ENCODE results near the gene VPS37C. TPM values are rescaled to one million over a fixed set of nuclear protein-coding genes. Genes with fewer than 3 reads are reported as not detected.

VPS37C gene
- total and polyA plus RNA-seq, 9 of the 15 experiments (the other 6 are each of a cell fraction or from before 2014, with no cell fraction given), result 0.62 to 29.8 (median 11.5) TPM

DNA sequence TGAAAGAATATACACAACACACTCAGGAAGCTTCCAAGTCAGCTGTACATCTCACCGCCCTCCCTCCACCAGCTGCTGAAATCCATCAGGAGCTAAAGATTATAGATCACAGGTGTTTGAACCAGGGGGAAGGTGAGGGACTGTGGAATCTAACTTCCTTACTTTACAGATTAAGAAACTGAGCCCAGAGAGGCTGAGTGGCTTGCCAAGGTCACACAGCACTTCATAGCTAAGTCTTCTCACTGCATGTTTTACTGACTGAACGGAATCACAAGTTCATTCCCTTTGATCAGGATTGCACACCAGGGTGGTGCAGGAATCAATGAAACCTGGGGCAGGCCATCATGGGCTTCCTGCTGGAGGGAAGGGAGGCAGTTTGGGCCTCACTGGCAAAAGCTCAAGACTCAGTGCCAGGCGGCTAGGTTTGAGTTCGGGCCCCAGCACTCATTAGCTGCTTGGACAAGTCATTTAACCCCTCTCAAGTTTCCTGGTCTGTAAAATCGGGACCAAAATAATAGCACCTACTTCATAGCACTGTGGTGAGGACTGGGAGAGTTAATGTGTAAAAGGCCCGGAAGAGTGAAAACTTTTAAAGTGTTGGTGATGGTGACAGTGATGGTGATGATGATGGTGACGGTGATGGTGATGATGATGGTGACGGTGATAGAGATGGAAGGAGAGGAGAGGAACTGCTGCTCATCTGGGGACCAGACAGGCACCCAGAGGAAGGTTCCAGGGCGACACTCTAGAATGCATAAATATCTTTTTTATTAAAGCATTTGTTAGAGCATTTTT is 50.8 kb downstream of the VPS37C start:
- ATAC-seq, result no peak
- Histone ChIP-seq H3K4me3 (no peak overlapping the region), H4K20me1 (replicated peaks; ENCODE audit: control insufficient read depth, insufficient read depth, low read length) (peaks cover 11% of the 10 kb centered on the region), H3K27me3 (ENCODE audit: control insufficient read depth in 2 of 2, insufficient read depth in 2 of 2, low read length in 2 of 2) (peaks cover 55 to 92% of the 10 kb centered on the region in 2 experiments), H2AFZ (ENCODE audit: low read depth, low read length) (no peak overlapping the region), H3K79me2 (ENCODE audit: control insufficient read depth, insufficient read depth, low read length) (no peaks in the 10 kb centered on the region), H3K4me1 (replicated peaks in 1 of 2; ENCODE audit: control insufficient read depth in 2 of 2, insufficient read depth in 2 of 2, low read length in 2 of 2) (no peaks in the 10 kb centered on the region), H3K4me2 (ENCODE audit: insufficient read depth, low read length) (no peak overlapping the region), H3K9me3 (replicated peaks; ENCODE audit: control insufficient read depth, insufficient read depth, low read depth, low read length) (no peaks in the 10 kb centered on the region), H3K27ac (ENCODE audit: extremely low read depth, low read depth, low read length) (no peak overlapping the region), H3K9ac (ENCODE audit: insufficient read depth in 1 of 2, low read depth in 2 of 2, low read length in 2 of 2) (no peak overlapping the region), H3K9me1 (ENCODE audit: control insufficient read depth, insufficient read depth, low read length) (no peaks in the 10 kb centered on the region), H3K36me3 (ENCODE audit: control insufficient read depth, insufficient read depth, low read length) (no peaks in the 10 kb centered on the region)
- CTCF ChIA-PET (ENCODE audit: low intra/inter-chr PET ratio), result no interaction called here
- intact Hi-C loops (cut with micrococcal nuclease) (no loop called here), in situ Hi-C loops (cut with MboI) (no loop called here)
- WGBS (ENCODE audit: insufficient coverage, low coverage, missing lambda C conversion rate), result 4% methylated on average over 9 of the region's 9 CpGs
- POLR2A ChIA-PET, result interaction anchor here (0.6 to 1.6 kb wide), 2 partner anchors 10 to 85 kb away, joined by 3 to 4 read pairs; no protein-coding TSS in a partner anchor
- TF ChIP-seq ZFP36 (IDR thresholded peaks at IDR 0.05; ENCODE audit: low read depth, low read length, partially characterized antibody) (peak; percentile 86), RBM25 (IDR thresholded peaks at IDR 0.05; ENCODE audit: low read depth, low read length, severe bottlenecking) (peak; percentile 66), ETV6 (IDR thresholded peaks at IDR 0.05; ENCODE audit: borderline replicate concordance in 1 of 2, low read depth in 2 of 2, low read length in 1 of 2) (no peak), ETV6 (CRISPR knock-in tag; IDR thresholded peaks at IDR 0.05; ENCODE audit: borderline replicate concordance) (no peak), BCOR (IDR thresholded peaks at IDR 0.05) (peak; percentile 27; the same call in 1 of the 2 replicates)
- BruUV-seq (replicated peaks), result no TSS peak
- DNase-seq (ENCODE audit: extremely low read depth in 1 of 4, low spot score in 3 of 4), result no peak
- no peak for FAIRE-seq
